ENCODE data around the gene TTYH3.

The TTYH3 gene

DNA sequence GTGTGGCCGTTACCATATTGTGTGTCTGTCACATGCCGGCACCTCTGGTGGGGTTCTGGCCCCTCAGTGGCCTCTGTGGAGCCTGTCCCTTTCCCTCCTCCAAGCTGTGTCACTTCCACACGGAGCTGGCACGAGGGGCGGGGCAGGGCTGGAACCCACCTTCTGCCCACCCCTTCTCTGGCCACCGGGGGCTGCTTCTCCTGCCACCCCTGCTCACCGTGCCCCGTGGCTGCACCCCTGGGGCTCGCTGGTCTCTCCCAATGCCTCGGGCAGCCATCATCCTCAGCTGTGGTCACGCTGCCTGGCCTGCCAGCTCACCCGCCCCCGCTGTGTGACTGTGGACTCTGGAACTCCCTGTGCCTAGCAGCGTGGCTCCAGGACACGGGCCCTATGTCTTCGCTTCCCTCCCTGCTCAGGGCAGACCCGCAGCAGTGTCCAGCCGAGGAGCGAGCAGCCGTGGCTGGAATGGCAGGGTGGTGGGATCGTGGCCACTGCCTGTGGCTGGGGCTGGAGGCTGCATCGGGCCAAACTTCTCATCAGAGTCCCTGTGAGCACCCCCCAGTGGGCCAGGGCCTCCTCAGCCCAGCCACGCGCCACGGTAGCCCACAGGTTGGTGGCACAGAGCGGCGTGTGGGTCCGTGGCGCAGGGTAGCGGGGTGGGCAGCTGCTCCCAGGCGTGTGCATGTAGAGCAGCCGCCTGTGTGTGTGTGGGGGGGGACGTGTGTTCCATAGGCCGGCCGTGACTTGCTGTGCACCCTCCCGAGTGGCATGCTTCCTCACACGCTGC, 8.1 kb downstream of the TTYH3 start:
- TF ChIP-seq POLR2AphosphoS5 (IDR thresholded peaks at IDR 0.05; ENCODE audit: borderline replicate concordance, low read depth, low read length) (no peak), EZH2 (IDR thresholded peaks at IDR 0.05) (no peak), FOXP2 (optimal IDR thresholded peaks at IDR 0.05; ENCODE audit: control extremely low read depth, extremely low read length, insufficient read depth) (no peak)
- H3K36me3 ChIP-seq (ENCODE audit: insufficient read depth, low read length): no peaks in the 10 kb centered on the region; the same call in 1 of the 2 replicates
- DNase-seq (ENCODE audit: low read depth, low spot score): no peak
- no peak overlapping the region for H3K27ac ChIP-seq
- no peaks in the 10 kb centered on the region for H3K9me3 ChIP-seq (ENCODE audit: low read depth, low read length)
- no peak overlapping the region for H3K9ac ChIP-seq (ENCODE audit: insufficient read length)
- no peak overlapping the region for H3K4me3 ChIP-seq

- Histone ChIP-seq H3K36me3 (ENCODE audit: insufficient read depth, low read length) (no peaks in the 10 kb centered on the region; the same call in 1 of the 2 replicates), H3K4me3 (no peak overlapping the region), H3K9me3 (ENCODE audit: low read depth, low read length) (no peaks in the 10 kb centered on the region), H3K27ac (no peak overlapping the region), H3K9ac (ENCODE audit: insufficient read length) (no peak overlapping the region)
- DNase-seq (ENCODE audit: low read depth, low spot score): no peak
- TF ChIP-seq EZH2 (IDR thresholded peaks at IDR 0.05): no peak
Observed at GRCh38 chr7:2640482-2640830, 8.7 kb downstream of the TTYH3 start.

- Histone ChIP-seq H3K9me3 (ENCODE audit: low read depth, low read length) (no peaks in the 10 kb centered on the region), H3K9ac (ENCODE audit: insufficient read length) (no peak overlapping the region), H3K36me3 (ENCODE audit: insufficient read depth, low read length) (no peaks in the 10 kb centered on the region; the same call in 1 of the 2 replicates), H3K4me3 (no peak overlapping the region), H3K27ac (no peak overlapping the region)
- DNase-seq (ENCODE audit: low read depth, low spot score): no peak
- TF ChIP-seq EZH2 (IDR thresholded peaks at IDR 0.05) (no peak), POLR2AphosphoS5 (IDR thresholded peaks at IDR 0.05; ENCODE audit: borderline replicate concordance, low read depth, low read length) (no peak), FOXP2 (optimal IDR thresholded peaks at IDR 0.05; ENCODE audit: control extremely low read depth, extremely low read length, insufficient read depth) (no peak)
Observed at GRCh38 chr7:2640846-2641316, 9.1 kb downstream of the TTYH3 start.

DNA sequence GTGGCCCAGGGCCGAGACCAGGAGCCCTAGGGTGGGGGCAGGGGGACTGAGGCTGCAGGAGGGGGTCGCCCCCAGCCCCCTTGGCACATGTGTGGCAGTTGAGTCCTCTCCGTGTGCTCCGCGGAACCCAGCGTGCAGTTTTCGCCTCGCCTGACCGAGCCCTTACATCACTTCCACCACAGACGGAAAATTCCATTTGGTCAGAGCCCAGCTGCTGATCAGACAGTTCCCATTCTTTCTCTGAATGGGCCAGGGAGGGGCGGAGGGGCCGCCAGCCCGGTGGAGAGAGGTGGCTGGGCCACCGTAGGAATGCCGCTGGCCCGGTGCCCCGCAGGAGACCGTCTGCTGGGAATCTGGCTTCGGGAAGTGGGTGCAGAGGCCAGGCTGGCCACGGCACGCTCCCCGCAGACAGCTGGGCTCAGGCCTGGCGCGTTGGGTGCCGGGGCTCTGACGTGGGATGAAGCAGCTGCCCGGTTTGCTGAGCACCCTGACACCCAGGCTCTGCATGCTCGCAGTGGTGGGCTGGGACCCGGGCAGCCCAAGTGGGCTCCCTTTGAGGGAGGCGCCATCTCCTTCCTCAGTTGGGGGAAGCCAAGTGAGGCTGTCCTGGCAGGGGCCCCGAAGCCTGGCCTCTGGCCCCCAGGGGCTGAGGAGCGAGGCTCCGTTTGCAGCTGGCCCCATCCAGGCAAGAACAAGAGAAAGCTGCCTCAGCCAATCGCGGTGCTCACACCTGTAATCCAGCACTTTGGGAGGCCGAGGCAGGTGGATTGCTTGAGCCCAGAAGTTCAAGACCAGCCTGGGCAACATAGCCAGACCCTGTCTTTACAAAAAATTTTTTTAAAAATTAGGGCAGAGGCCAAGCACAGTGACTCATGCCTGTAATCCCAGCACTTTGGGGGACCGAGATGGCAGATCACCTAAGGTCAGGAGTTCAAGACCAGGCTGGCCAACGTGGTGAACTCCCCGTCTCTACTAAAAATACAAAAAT, 9.9 kb downstream of the TTYH3 start:
- no peak overlapping the region for H3K9ac ChIP-seq (ENCODE audit: insufficient read length)

GRCh38 chr7:2643386-2644219, 11.8 kb downstream of the TTYH3 start:
- TF ChIP-seq EZH2 (IDR thresholded peaks at IDR 0.05) (no peak), POLR2AphosphoS5 (IDR thresholded peaks at IDR 0.05; ENCODE audit: borderline replicate concordance, low read depth, low read length) (no peak), FOXP2 (optimal IDR thresholded peaks at IDR 0.05; ENCODE audit: control extremely low read depth, extremely low read length, insufficient read depth) (no peak)
- Histone ChIP-seq H3K9me3 (ENCODE audit: low read depth, low read length) (no peaks in the 10 kb centered on the region), H3K4me3 (no peak overlapping the region), H3K36me3 (ENCODE audit: insufficient read depth, low read length) (peaks cover 8% of the 10 kb centered on the region; the same call in 1 of the 2 replicates), H3K9ac (ENCODE audit: insufficient read length) (no peak overlapping the region), H3K27ac (no peak overlapping the region)
- DNase-seq (ENCODE audit: low read depth, low spot score): no peak

More for the DNA sequence above, 9.9 kb downstream of the TTYH3 start:
- DNase-seq (ENCODE audit: low read depth, low spot score): no peak
- TF ChIP-seq FOXP2 (optimal IDR thresholded peaks at IDR 0.05; ENCODE audit: control extremely low read depth, extremely low read length, insufficient read depth) (no peak), EZH2 (IDR thresholded peaks at IDR 0.05) (no peak), POLR2AphosphoS5 (IDR thresholded peaks at IDR 0.05; ENCODE audit: borderline replicate concordance, low read depth, low read length) (no peak)
- Histone ChIP-seq H3K4me3 (no peak overlapping the region), H3K27ac (no peak overlapping the region), H3K9me3 (ENCODE audit: low read depth, low read length) (no peaks in the 10 kb centered on the region), H3K36me3 (ENCODE audit: insufficient read depth, low read length) (no peaks in the 10 kb centered on the region; the same call in 1 of the 2 replicates)

GRCh38 chr7:2644220-2644561, 12.4 kb downstream of the TTYH3 start:
- H3K36me3 ChIP-seq (ENCODE audit: insufficient read depth, low read length): peaks cover 8% of the 10 kb centered on the region; the same call in 1 of the 2 replicates
- H3K9me3 ChIP-seq (ENCODE audit: low read depth, low read length): no peaks in the 10 kb centered on the region
- no peak for DNase-seq (ENCODE audit: low read depth, low spot score)
- H3K9ac ChIP-seq (ENCODE audit: insufficient read length): no peak overlapping the region
- no peak overlapping the region for H3K4me3 ChIP-seq
- H3K27ac ChIP-seq: no peak overlapping the region
- TF ChIP-seq EZH2 (IDR thresholded peaks at IDR 0.05) (no peak), POLR2AphosphoS5 (IDR thresholded peaks at IDR 0.05; ENCODE audit: borderline replicate concordance, low read depth, low read length) (no peak), FOXP2 (optimal IDR thresholded peaks at IDR 0.05; ENCODE audit: control extremely low read depth, extremely low read length, insufficient read depth) (no peak)

DNA sequence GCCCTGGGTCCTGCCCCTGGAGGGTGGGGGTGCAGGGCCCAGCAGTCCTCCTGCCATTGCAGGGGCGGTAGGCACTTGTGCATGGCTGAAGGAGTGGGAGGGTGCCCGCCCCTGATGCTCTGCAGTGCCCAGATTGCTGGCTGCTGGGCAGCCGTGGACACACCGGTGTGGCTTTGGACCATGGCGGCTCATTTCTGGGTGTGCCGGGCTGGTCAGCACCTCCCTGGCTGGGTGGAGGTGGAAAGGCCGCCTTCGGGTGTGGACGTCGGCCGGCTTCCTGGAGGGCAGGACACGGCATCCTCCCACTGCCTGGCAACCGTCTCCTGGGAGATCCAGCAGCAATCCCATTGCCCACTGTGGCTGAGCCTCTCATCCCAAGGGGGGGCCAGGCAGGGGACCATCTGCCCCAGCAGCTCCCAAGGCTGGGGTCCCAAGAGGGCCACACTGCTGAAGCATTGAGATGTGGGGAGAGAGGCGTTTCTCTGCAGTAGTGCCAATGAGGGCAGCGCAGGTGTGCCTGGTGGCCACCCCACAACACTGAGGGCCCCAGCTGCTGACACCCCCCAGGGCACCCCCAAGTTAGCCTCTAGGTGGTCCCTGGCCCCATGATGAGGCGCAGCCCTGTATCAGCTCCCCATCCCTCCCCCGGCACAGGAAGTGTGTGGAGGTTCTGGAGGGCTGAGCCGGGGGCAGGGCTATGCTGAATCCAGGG, 12.9 kb downstream of the TTYH3 start:
- Histone ChIP-seq H3K9ac (ENCODE audit: insufficient read length) (no peak overlapping the region), H3K9me3 (ENCODE audit: low read depth, low read length) (no peaks in the 10 kb centered on the region), H3K27ac (no peak overlapping the region), H3K36me3 (ENCODE audit: insufficient read depth, low read length) (peaks cover 8% of the 10 kb centered on the region; the same call in 1 of the 2 replicates), H3K4me3 (no peak overlapping the region)
- no peak for DNase-seq (ENCODE audit: low read depth, low spot score)
- TF ChIP-seq FOXP2 (optimal IDR thresholded peaks at IDR 0.05; ENCODE audit: control extremely low read depth, extremely low read length, insufficient read depth) (no peak), EZH2 (IDR thresholded peaks at IDR 0.05) (no peak), POLR2AphosphoS5 (IDR thresholded peaks at IDR 0.05; ENCODE audit: borderline replicate concordance, low read depth, low read length) (no peak)

Data from SK-N-MC (cell line).